WERI-Rb-1 (cell line): Measurements from ENCODE around the gene FNDC4.

Source experiments
- DNase-seq: peaks from one replicate; pipeline ENCODE4 v3.0.0-alpha.2; 2020
- H3K27ac ChIP-seq: fragments of 250-450 bp; sonication (Bioruptor Pico); 2 replicates; pipeline ENCODE4 v1.5.1; 2020; ENCODE audit warnings: mild to moderate bottlenecking, moderate library complexity
- H3K27me3 ChIP-seq: fragments of 250-450 bp; sonication (Bioruptor Pico); 2 replicates; pipeline ENCODE4 v1.5.1; 2021; ENCODE audit warnings: mild to moderate bottlenecking, low read depth, moderate library complexity; ENCODE audit not compliant: insufficient read depth, severe bottlenecking
- H3K36me3 ChIP-seq: fragments of 250-450 bp; sonication (Bioruptor Pico); 2 replicates; pipeline ENCODE4 v1.5.1; 2020; ENCODE audit warnings: mild to moderate bottlenecking, moderate library complexity
- H3K4me3 ChIP-seq: 2 replicates; pipeline ENCODE4 v1.5.1; 2011; ENCODE audit warnings: low read depth, mild to moderate bottlenecking, control low read depth, low read length
- H3K9me3 ChIP-seq: fragments of 250-450 bp; sonication (Bioruptor Pico); 2 replicates; pipeline ENCODE4 v1.5.1; 2021; ENCODE audit warnings: mild to moderate bottlenecking, moderate library complexity; ENCODE audit not compliant: severe bottlenecking
- TF ChIP-seq, protein P1 (sequence below): IDR thresholded peaks from 2 replicates; pipeline ENCODE4 v1.5.1; 2011; ENCODE audit warnings: low read depth, mild to moderate bottlenecking, control low read depth, inconsistent platforms, low read length

The FNDC4 gene

DNA sequence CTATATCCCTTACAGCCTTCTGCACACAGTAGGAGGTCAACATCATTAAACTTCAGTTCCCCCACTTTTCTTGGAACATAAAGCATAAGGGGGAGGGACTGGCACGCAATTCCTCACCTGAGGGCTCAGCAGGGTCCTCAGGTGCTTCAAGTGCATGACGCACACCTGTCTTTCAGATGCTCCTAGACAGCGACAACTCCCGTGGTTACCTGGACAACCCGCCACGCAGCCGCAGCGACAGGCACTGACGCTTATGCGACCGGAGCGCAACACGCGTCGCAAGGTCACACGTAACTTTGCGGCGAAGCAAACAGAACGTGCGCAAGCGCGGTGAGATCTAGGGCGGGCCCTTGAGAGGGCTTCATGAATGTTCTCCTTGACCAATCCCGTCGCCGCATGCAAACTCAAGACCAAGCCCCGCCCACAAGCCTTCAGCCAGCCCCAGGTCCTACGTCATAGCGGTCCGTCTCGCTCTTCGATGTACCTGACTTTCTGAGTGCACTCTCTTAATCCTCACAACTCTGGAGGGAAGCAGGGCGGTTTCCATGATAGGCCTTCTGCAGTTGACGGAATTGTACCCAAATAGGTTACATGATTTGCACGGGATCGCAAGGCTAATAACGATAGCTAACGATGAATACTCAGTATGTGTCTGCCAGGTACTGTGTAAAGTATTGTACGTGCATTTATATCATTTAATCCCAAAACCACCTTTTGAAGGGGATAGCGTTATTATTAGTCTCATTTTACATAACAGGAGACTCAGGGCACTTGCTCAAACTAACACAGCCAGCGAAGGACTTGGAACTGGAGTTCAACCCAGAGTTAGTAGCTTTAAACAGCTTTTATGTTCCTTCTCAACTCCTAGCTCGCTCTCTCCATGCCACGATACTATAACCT is 5.3 kb downstream of the FNDC4 start, which contains the start of gene IFT172:
IFT172 (minus strand) TSS at position 246 of the 900 bp plus-strand sequence; CDS start at position 156, 90 bp downstream.
- DNase-seq, result peak; percentile 99
- Histone ChIP-seq H3K27ac (peak within 1 kb of the TSS; percentile 22), H3K36me3 (no peaks in the 10 kb centered on the region; the same call in 1 of the 2 replicates), H3K27me3 (no peaks in the 10 kb centered on the region), H3K4me3 (peak within 1 kb of the TSS; percentile 66), H3K9me3 (no peaks in the 10 kb centered on the region)
- TF ChIP-seq, protein P1, sequence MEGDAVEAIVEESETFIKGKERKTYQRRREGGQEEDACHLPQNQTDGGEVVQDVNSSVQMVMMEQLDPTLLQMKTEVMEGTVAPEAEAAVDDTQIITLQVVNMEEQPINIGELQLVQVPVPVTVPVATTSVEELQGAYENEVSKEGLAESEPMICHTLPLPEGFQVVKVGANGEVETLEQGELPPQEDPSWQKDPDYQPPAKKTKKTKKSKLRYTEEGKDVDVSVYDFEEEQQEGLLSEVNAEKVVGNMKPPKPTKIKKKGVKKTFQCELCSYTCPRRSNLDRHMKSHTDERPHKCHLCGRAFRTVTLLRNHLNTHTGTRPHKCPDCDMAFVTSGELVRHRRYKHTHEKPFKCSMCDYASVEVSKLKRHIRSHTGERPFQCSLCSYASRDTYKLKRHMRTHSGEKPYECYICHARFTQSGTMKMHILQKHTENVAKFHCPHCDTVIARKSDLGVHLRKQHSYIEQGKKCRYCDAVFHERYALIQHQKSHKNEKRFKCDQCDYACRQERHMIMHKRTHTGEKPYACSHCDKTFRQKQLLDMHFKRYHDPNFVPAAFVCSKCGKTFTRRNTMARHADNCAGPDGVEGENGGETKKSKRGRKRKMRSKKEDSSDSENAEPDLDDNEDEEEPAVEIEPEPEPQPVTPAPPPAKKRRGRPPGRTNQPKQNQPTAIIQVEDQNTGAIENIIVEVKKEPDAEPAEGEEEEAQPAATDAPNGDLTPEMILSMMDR, result no peak

DNA sequence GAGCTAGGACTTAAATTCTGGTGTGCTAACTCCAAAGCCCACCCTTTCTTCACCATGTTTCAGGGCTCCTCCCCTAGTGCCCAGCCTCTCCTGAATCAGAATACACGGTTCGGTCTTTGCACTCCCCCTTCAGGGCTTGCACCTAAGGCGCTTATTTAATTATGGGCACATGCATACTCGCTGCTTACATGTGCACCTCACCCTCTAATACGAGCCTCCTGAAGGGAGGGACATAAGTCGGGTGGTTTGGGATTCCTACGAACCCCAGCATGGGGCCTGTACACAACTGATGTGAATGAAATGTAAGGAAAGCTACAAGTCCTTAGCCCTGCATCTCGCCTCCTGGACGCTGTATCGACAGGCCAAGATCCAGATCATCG is 5.9 kb downstream of the FNDC4 start:
- no peaks in the 10 kb centered on the region for H3K9me3 ChIP-seq
- DNase-seq, result peak; percentile 56
- H3K4me3 ChIP-seq, result peak overlapping the region; percentile 66
- no peaks in the 10 kb centered on the region for H3K27me3 ChIP-seq
- peaks cover 3% of the 10 kb centered on the region; the same call in 1 of the 2 replicates for H3K36me3 ChIP-seq
- TF ChIP-seq, protein P1, result peak; percentile 36
- H3K27ac ChIP-seq, result peak overlapping the region; percentile 22

DNA sequence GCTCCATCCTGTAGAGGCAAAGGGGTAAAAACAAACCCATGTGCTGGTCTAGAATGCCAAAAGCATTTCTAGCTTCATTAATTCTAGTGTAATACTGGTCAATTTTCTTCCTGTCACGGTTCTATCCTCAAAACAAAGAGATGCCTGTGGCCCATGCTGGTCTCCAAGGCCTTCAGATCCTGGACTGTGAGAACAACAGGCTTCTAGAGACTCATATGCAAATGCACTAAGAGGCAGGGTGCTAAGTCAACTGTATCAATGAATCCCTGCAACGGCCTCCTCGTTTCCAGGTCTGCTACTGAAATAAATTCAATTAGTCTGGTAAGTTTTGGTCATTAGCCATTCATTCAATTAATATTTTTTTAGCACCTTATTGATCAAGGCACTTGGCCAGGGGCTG is 9.5 kb downstream of the FNDC4 start:
- no peaks in the 10 kb centered on the region for H3K27me3 ChIP-seq
- no peak for DNase-seq
- TF ChIP-seq, protein P1, result no peak
- no peak overlapping the region for H3K4me3 ChIP-seq
- H3K27ac ChIP-seq, result no peak overlapping the region
- no peaks in the 10 kb centered on the region for H3K9me3 ChIP-seq
- peaks cover 8% of the 10 kb centered on the region; the same call in 1 of the 2 replicates for H3K36me3 ChIP-seq

DNA sequence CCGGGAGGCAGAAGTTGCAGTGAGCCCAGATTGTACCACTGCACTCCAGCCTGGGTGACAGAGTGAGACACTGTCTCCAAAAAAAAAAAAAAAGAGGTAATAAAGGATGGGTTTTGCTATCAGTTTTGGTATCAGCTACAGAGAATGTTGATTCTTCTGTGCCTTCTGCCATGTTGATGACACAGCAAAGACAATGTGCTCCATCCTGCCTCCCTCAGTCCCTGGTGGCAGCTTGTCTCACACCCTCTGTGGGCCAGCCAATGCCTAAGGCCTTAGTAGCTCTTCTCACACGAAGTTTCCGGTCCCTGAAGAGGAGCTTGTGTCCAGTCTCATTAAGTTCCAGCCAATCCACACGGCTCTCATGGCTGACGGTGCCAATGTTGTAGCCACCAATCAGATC is 23.0 kb downstream of the FNDC4 start:
- Histone ChIP-seq H3K27me3 (no peaks in the 10 kb centered on the region), H3K36me3 (peaks cover 23% of the 10 kb centered on the region), H3K27ac (no peak overlapping the region), H3K4me3 (no peak overlapping the region), H3K9me3 (no peaks in the 10 kb centered on the region)
- DNase-seq, result no peak
- TF ChIP-seq, protein P1, result no peak

DNA sequence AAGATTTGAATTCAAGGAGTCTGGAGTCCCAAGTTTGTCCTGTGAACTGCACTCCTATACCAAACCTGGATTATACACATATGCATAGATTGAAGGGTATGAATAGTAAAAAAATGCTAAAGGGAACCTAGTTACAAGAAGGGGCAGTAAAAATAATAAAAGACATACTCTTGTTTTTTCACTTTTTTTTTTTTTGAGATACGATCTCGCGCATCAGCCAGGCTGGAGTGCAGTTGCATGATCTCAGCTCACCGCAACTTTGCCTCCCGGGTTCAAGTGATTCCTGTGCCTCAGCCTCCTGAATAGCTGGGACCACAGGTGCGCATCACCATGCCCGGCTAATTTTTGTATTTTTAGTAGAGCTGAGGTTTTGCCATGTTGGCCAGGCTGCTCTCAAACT is 30.6 kb downstream of the FNDC4 start:
- Histone ChIP-seq H3K27ac (no peak overlapping the region), H3K27me3 (no peaks in the 10 kb centered on the region), H3K4me3 (no peak overlapping the region), H3K9me3 (no peaks in the 10 kb centered on the region), H3K36me3 (peaks cover 6% of the 10 kb centered on the region)
- DNase-seq, result no peak
- TF ChIP-seq, protein P1, result no peak
